HCT116 (cell line): ENCODE data around the gene LTB4R. TPM values are rescaled to one million over a fixed set of nuclear protein-coding genes. Genes with fewer than 3 reads are reported as not detected.

Source experiments
- ATAC-seq: fragments of 200-7000 bp; cut with Tn5 transposase; 2 replicates; pipeline ENCODE4 v1.9.1; 2020; ENCODE audit warnings: mild to moderate bottlenecking, moderate library complexity
- BruUV-seq: library from RNA; stranded (reverse); fragments of 400-500 nt; replicated peaks from 2 replicates; lab custom pipeline; 2021; lab: Mats Ljungman, UMichigan
- CTCF ChIA-PET: fragments of 300-600 bp; sonication (Branson Sonifier 250); formaldehyde crosslinking; loops from one replicate; lab custom pipeline; 2021; ENCODE audit warnings: antibody characterized with exemption; lab: Charles Lee
- POLR2A ChIA-PET: fragments of 300-600, 350-600 bp; sonication (Branson Sonifier 250); formaldehyde crosslinking; loops from one replicate; lab custom pipeline; 2021; ENCODE audit warnings: antibody characterized with exemption; lab: Charles Lee
- RAD21 ChIA-PET, 2 experiments: fragments of 300-600 bp; sonication (Branson Sonifier 250); formaldehyde crosslinking; loops; one replicate each; lab custom pipeline; 2023; ENCODE audit warnings: low total read pairs in 2 of 2; ENCODE audit not compliant: uncharacterized antibody in 2 of 2, unreplicated experiment in 2 of 2, low non-redundant PET in 1 of 2; lab: Charles Lee
- DNase-seq: peaks from one replicate; pipeline ENCODE4 v3.0.0-alpha.2; 2010; ENCODE audit warnings: low read depth, low spot score
- H2AFZ ChIP-seq: fragments of 200-600 bp; shearing (Covaris generic), sonication (generic); 2 replicates; pipeline ENCODE4 v1.6.1; 2017; ENCODE audit warnings: low read depth, mixed run types, mixed read lengths, antibody characterized with exemption, low read length; ENCODE audit not compliant: poor library complexity, severe bottlenecking
- H3K27ac ChIP-seq: 2 replicates; pipeline ENCODE4 v1.5.1; 2012; ENCODE audit warnings: low read depth, low read length
- H3K27me3 ChIP-seq: fragments of 200-600 bp; sonication (generic); 2 replicates; pipeline ENCODE4 v1.6.1; 2016; ENCODE audit warnings: mixed run types, low read length, mixed read lengths; ENCODE audit not compliant: insufficient read depth
- H3K36me3 ChIP-seq, 2 experiments: fragments of 200-500 bp in 1 of 2; fragments of 200-600 bp in 1 of 2; sonication (Bioruptor generic) in 1 of 2; sonication (generic) in 1 of 2; 2 replicates each; pipeline versions ENCODE4 v1.5.1 to v1.6.1; 2014 to 2016; ENCODE audit warnings: low read length in 2 of 2, inconsistent platforms in 1 of 2, mixed read lengths in 1 of 2, mixed run types in 1 of 2; ENCODE audit not compliant: insufficient read depth in 2 of 2, control insufficient read depth in 1 of 2
- H3K4me1 ChIP-seq, 2 experiments: fragments of 200-600 bp in 1 of 2; sonication (generic) in 1 of 2; 2 replicates each; pipeline versions ENCODE4 v1.5.1 to v1.6.1; 2012 to 2017; ENCODE audit warnings: low read length in 2 of 2, inconsistent platforms in 1 of 2, mild to moderate bottlenecking in 1 of 2, mixed read lengths in 1 of 2, mixed run types in 1 of 2, moderate library complexity in 1 of 2; ENCODE audit not compliant: insufficient read depth in 2 of 2, control insufficient read depth in 1 of 2
- H3K4me2 ChIP-seq: fragments of 200-600 bp; sonication (generic); 2 replicates; pipeline ENCODE4 v1.6.1; 2017; ENCODE audit warnings: mixed run types, low read length, mixed read lengths
- H3K4me3 ChIP-seq, 2 experiments: fragments of 200-600 bp in 1 of 2; sonication (generic) in 1 of 2; replicated peaks in 1 of 2; 2 replicates each; pipeline ENCODE4 v1.5.1; 2011 to 2016; ENCODE audit warnings: low read length in 2 of 2, control low read depth in 1 of 2, low read depth in 1 of 2, mild to moderate bottlenecking in 1 of 2, mixed read lengths in 1 of 2, mixed run types in 1 of 2
- H3K79me2 ChIP-seq: fragments of 200-600 bp; sonication (generic); 2 replicates; pipeline ENCODE4 v1.6.1; 2017; ENCODE audit warnings: mild to moderate bottlenecking, mixed run types, low read length, moderate library complexity, mixed read lengths; ENCODE audit not compliant: insufficient read depth
- H3K9ac ChIP-seq: fragments of 200-600 bp; sonication (generic); 2 replicates; pipeline ENCODE4 v1.6.1; 2016; ENCODE audit warnings: low read length, mixed read lengths
- H3K9me2 ChIP-seq: fragments of 200-600 bp; sonication (generic), shearing (Covaris generic); 2 replicates; pipeline ENCODE4 v1.6.1; 2017; ENCODE audit warnings: mixed run types, mild to moderate bottlenecking, moderate library complexity; ENCODE audit not compliant: insufficient read depth
- H3K9me3 ChIP-seq, 2 experiments: fragments of 200-500 bp in 1 of 2; fragments of 200-600 bp in 1 of 2; sonication (Bioruptor generic) in 1 of 2; sonication (generic) in 1 of 2; 2 replicates each; pipeline ENCODE4 v1.6.1; 2014 to 2017; ENCODE audit warnings: low read length in 2 of 2, mixed read lengths in 2 of 2, inconsistent platforms in 1 of 2, low read depth in 1 of 2, mild to moderate bottlenecking in 1 of 2, mixed run types in 1 of 2, moderate library complexity in 1 of 2; ENCODE audit not compliant: control insufficient read depth in 1 of 2, insufficient read depth in 1 of 2
- H4K20me1 ChIP-seq: fragments of 200-600 bp; sonication (generic), shearing (Covaris generic); 2 replicates; pipeline ENCODE4 v1.6.1; 2017; ENCODE audit warnings: mixed run types, mild to moderate bottlenecking, moderate library complexity; ENCODE audit not compliant: insufficient read depth
- ATF3 ChIP-seq: IDR thresholded peaks from 2 replicates; pipeline ENCODE4 v1.6.1; 2012
- CBX3 ChIP-seq: IDR thresholded peaks from 2 replicates; pipeline ENCODE4 v1.6.1; 2012; ENCODE audit warnings: low read depth
- EGR1 ChIP-seq: IDR thresholded peaks from 2 replicates; pipeline ENCODE4 v1.6.1; 2012; ENCODE audit warnings: low read depth
- ELF1 ChIP-seq: IDR thresholded peaks from 2 replicates; pipeline ENCODE4 v1.6.1; 2012; ENCODE audit warnings: low read depth, borderline replicate concordance
- EZH2 ChIP-seq: fragments of 200-600 bp; sonication (generic); IDR thresholded peaks from 2 replicates; pipeline ENCODE4 v1.6.1; 2017; ENCODE audit warnings: antibody characterized with exemption, mixed run types
- EZH2phosphoT487 ChIP-seq: fragments of 200-600 bp; IDR thresholded peaks from 2 replicates; pipeline ENCODE4 v1.6.1; 2018; ENCODE audit warnings: antibody characterized with exemption, borderline replicate concordance
- FOSL1 ChIP-seq: IDR thresholded peaks from 2 replicates; pipeline ENCODE4 v1.6.1; 2012; ENCODE audit warnings: low read depth
- JUND ChIP-seq: IDR thresholded peaks from 2 replicates; pipeline ENCODE4 v1.6.1; 2012
- MAX ChIP-seq: IDR thresholded peaks from 2 replicates; pipeline ENCODE4 v1.6.1; 2012
- POLR2A ChIP-seq: IDR thresholded peaks from 2 replicates; pipeline ENCODE4 v1.7.0; 2011; ENCODE audit warnings: borderline replicate concordance; ENCODE audit not compliant: insufficient read depth, insufficient read length; ENCODE audit errors: extremely low read depth
- POLR2AphosphoS5 ChIP-seq: IDR thresholded peaks from 2 replicates; pipeline ENCODE4 v1.6.1; 2011; ENCODE audit warnings: mild to moderate bottlenecking, low read depth, low read length, moderate library complexity
- SIN3A ChIP-seq: IDR thresholded peaks from 2 replicates; pipeline ENCODE4 v1.6.1; 2012; ENCODE audit warnings: low read depth
- SRF ChIP-seq: IDR thresholded peaks from 2 replicates; pipeline ENCODE4 v1.6.1; 2012; ENCODE audit warnings: low read depth
- YY1 ChIP-seq: IDR thresholded peaks from 2 replicates; pipeline ENCODE4 v1.6.1; 2011; ENCODE audit warnings: low read length, low read depth, moderate library complexity, mild to moderate bottlenecking; ENCODE audit not compliant: insufficient replicate concordance; ENCODE audit errors: extremely low read depth
- ZFX ChIP-seq: fragments of 450-650 bp; IDR thresholded peaks from 2 replicates; pipeline ENCODE4 v1.6.1; 2017
- ZNF274 ChIP-seq: fragments of 200-500 bp; sonication (Bioruptor generic); IDR thresholded peaks from 2 replicates; pipeline ENCODE4 v1.6.1; 2014; ENCODE audit warnings: mild to moderate bottlenecking, low read depth, low read length, inconsistent platforms
- intact Hi-C: fragments of 100-400 bp; cut with micrococcal nuclease; formaldehyde crosslinking; loops from 2 replicates; pipeline ENCODE4 v1.10.0; 2022
- total RNA-seq: library from RNA; stranded (reverse); gene quantifications from one replicate; pipeline ENCODE4 v1.2.1, GENCODE V29; 2021; ENCODE audit not compliant: unreplicated experiment
- TF ChIP-seq, protein P1 (sequence below), 3 experiments: fragments of 200-600 bp in 1 of 3; sonication (generic) in 1 of 3; IDR thresholded peaks in 2 of 3; conservative IDR thresholded peaks in 1 of 3; 2 replicates each; pipeline ENCODE4 v1.5.1; 2012 to 2017; ENCODE audit warnings: low read depth in 2 of 3, low read length in 2 of 3, antibody characterized with exemption in 1 of 3, borderline replicate concordance in 1 of 3, control low read depth in 1 of 3, mild to moderate bottlenecking in 1 of 3, mixed read lengths in 1 of 3, mixed run types in 1 of 3, moderate library complexity in 1 of 3; ENCODE audit not compliant: insufficient read depth in 1 of 3
- TF ChIP-seq, protein P2 (sequence below): IDR thresholded peaks from 2 replicates; pipeline ENCODE4 v1.6.1; 2012; ENCODE audit warnings: low read depth
- TF ChIP-seq, protein P3 (sequence below): IDR thresholded peaks from 2 replicates; pipeline ENCODE4 v1.6.1; 2011; ENCODE audit warnings: mild to moderate bottlenecking, low read length, moderate library complexity; ENCODE audit not compliant: insufficient replicate concordance; ENCODE audit errors: extremely low read depth

Gene LTB4R
- total RNA-seq, 1 experiment from 2014 or later, result 14.8 TPM

DNA sequence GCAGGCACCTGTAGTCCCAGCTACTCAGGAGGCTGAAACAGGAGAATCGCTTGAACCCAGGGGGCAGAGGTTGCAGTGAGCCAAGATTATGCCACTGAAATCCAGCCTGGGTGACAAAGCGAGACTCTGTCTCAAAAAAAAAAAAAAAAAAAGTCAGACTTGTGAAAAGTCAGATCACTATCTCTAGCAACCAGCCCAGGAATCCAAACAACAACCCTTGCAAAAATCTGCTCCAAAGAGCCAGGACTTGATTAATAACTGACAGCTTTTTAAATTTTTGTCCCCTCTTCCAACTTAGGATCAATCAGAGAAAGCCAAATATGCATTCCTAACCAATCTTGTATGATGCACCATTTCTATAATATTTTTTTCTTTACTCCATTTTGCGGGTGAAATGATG lies 49.0 kb downstream of the LTB4R start:
- Histone ChIP-seq H3K27ac (no peak overlapping the region), H3K79me2 (no peaks in the 10 kb centered on the region), H3K27me3 (no peaks in the 10 kb centered on the region), H3K4me3 (no peak overlapping the region), H3K4me2 (no peak overlapping the region), H3K36me3 (no peaks in the 10 kb centered on the region), H3K9me3 (no peaks in the 10 kb centered on the region), H3K9ac (no peak overlapping the region), H3K9me2 (no peaks in the 10 kb centered on the region), H4K20me1 (no peaks in the 10 kb centered on the region), H3K4me1 (peaks cover 6% of the 10 kb centered on the region in 2 experiments), H2AFZ (no peak overlapping the region)
- TF ChIP-seq ZNF274, result no peak
- TF ChIP-seq, protein P1, sequence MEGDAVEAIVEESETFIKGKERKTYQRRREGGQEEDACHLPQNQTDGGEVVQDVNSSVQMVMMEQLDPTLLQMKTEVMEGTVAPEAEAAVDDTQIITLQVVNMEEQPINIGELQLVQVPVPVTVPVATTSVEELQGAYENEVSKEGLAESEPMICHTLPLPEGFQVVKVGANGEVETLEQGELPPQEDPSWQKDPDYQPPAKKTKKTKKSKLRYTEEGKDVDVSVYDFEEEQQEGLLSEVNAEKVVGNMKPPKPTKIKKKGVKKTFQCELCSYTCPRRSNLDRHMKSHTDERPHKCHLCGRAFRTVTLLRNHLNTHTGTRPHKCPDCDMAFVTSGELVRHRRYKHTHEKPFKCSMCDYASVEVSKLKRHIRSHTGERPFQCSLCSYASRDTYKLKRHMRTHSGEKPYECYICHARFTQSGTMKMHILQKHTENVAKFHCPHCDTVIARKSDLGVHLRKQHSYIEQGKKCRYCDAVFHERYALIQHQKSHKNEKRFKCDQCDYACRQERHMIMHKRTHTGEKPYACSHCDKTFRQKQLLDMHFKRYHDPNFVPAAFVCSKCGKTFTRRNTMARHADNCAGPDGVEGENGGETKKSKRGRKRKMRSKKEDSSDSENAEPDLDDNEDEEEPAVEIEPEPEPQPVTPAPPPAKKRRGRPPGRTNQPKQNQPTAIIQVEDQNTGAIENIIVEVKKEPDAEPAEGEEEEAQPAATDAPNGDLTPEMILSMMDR (IDR thresholded peaks at IDR 0.05 in 2 of 3, conservative IDR thresholded peaks at IDR 0.05 in 1 of 3; ENCODE audit: borderline replicate concordance in 1 of 3, insufficient read depth in 1 of 3, low read depth in 2 of 3, low read length in 2 of 3), result no peak
- TF ChIP-seq MAX, result no peak
- TF ChIP-seq POLR2A, result no peak
- TF ChIP-seq, protein P2, sequence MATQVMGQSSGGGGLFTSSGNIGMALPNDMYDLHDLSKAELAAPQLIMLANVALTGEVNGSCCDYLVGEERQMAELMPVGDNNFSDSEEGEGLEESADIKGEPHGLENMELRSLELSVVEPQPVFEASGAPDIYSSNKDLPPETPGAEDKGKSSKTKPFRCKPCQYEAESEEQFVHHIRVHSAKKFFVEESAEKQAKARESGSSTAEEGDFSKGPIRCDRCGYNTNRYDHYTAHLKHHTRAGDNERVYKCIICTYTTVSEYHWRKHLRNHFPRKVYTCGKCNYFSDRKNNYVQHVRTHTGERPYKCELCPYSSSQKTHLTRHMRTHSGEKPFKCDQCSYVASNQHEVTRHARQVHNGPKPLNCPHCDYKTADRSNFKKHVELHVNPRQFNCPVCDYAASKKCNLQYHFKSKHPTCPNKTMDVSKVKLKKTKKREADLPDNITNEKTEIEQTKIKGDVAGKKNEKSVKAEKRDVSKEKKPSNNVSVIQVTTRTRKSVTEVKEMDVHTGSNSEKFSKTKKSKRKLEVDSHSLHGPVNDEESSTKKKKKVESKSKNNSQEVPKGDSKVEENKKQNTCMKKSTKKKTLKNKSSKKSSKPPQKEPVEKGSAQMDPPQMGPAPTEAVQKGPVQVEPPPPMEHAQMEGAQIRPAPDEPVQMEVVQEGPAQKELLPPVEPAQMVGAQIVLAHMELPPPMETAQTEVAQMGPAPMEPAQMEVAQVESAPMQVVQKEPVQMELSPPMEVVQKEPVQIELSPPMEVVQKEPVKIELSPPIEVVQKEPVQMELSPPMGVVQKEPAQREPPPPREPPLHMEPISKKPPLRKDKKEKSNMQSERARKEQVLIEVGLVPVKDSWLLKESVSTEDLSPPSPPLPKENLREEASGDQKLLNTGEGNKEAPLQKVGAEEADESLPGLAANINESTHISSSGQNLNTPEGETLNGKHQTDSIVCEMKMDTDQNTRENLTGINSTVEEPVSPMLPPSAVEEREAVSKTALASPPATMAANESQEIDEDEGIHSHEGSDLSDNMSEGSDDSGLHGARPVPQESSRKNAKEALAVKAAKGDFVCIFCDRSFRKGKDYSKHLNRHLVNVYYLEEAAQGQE, result no peak
- TF ChIP-seq EZH2phosphoT487, result no peak
- TF ChIP-seq, protein P3, sequence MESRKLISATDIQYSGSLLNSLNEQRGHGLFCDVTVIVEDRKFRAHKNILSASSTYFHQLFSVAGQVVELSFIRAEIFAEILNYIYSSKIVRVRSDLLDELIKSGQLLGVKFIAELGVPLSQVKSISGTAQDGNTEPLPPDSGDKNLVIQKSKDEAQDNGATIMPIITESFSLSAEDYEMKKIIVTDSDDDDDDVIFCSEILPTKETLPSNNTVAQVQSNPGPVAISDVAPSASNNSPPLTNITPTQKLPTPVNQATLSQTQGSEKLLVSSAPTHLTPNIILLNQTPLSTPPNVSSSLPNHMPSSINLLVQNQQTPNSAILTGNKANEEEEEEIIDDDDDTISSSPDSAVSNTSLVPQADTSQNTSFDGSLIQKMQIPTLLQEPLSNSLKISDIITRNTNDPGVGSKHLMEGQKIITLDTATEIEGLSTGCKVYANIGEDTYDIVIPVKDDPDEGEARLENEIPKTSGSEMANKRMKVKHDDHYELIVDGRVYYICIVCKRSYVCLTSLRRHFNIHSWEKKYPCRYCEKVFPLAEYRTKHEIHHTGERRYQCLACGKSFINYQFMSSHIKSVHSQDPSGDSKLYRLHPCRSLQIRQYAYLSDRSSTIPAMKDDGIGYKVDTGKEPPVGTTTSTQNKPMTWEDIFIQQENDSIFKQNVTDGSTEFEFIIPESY, result no peak
- no peak for TF ChIP-seq EZH2
- no peak for TF ChIP-seq SRF
- TF ChIP-seq YY1, result no peak
- TF ChIP-seq POLR2AphosphoS5, result no peak
- TF ChIP-seq ELF1, result no peak
- TF ChIP-seq JUND, result no peak
- no peak for TF ChIP-seq CBX3
- no peak for TF ChIP-seq ATF3
- no peak for TF ChIP-seq EGR1
- no peak for TF ChIP-seq FOSL1
- no peak for TF ChIP-seq ZFX
- TF ChIP-seq SIN3A, result no peak
- ATAC-seq, result no peak
- no peak for DNase-seq
- ChIA-PET CTCF (interaction anchor here (2.8 kb wide), 1 partner anchor 71 kb away, joined by 12 read pairs; no protein-coding TSS in a partner anchor), RAD21 (no interaction called here), POLR2A (no interaction called here)
- intact Hi-C loops, result no loop called here
- BruUV-seq, result no TSS peak
